H1 (cell line): ENCODE measurements around the gene ANKS1A. TPM values are rescaled to one million over a fixed set of nuclear protein-coding genes. Genes with fewer than 3 reads are reported as not detected.

ENCODE experiments used
- CHD1 ChIP-seq: IDR thresholded peaks from 2 replicates; pipeline ENCODE4 v1.6.1; 2012; ENCODE audit warnings: low read depth, low read length, improper control_type of control experiment
- CHD7 ChIP-seq: fragments of 300-600 bp; sonication (generic); IDR thresholded peaks from 2 replicates; pipeline ENCODE4 v1.7.1; 2012; ENCODE audit warnings: low read length, moderate library complexity, mild to moderate bottlenecking, inconsistent platforms; ENCODE audit not compliant: insufficient replicate concordance
- E2F6 ChIP-seq: IDR thresholded peaks from 2 replicates; pipeline ENCODE4 v1.6.1; 2012; ENCODE audit warnings: inconsistent platforms
- EGR1 ChIP-seq: IDR thresholded peaks from 2 replicates; pipeline ENCODE4 v1.6.1; 2011; ENCODE audit warnings: low read depth, low read length, borderline replicate concordance
- HDAC6 ChIP-seq: IDR thresholded peaks from one replicate; pipeline ENCODE4 v1.7.1; 2012; ENCODE audit warnings: low read depth, mild to moderate bottlenecking, inconsistent platforms, low read length, moderate library complexity
- RNF2 ChIP-seq: fragments of 200-900, 300-1000 bp; sonication (generic); IDR thresholded peaks from 2 replicates; pipeline ENCODE4 v1.7.1; 2016; ENCODE audit warnings: borderline replicate concordance, low read depth, mild to moderate bottlenecking, antibody characterized with exemption, low read length; ENCODE audit not compliant: poor library complexity, severe bottlenecking; ENCODE audit errors: missing control alignments
- SIN3A ChIP-seq, 2 experiments: IDR thresholded peaks in 1 of 2; conservative IDR thresholded peaks in 1 of 2; 2 replicates each; pipeline ENCODE4 v1.6.1; 2011 to 2012; ENCODE audit warnings: low read length in 2 of 2, improper control_type of control experiment in 1 of 2, low read depth in 1 of 2, mild to moderate bottlenecking in 1 of 2
- polyA plus RNA-seq, 7 experiments: library from polyadenylated mRNA; depleted of rRNA in 3 of 7; stranded (reverse) in 5 of 7; unstranded in 2 of 7; fragments of >200 nt in 5 of 7; fragments of 200-250 nt in 2 of 7; gene quantifications; 1 replicate in 5 of 7; 2 replicates in 1 of 7; 4 replicates in 1 of 7; pipeline versions ENCODE4 v1.2.1 to v1.2.3, GENCODE V29; 2011 to 2013; ENCODE audit warnings: missing spikeins in 2 of 7, mixed read lengths in 2 of 7
- total RNA-seq: library from RNA; stranded (reverse); fragmentation: NEBNext Ultra II Directional; extraction: Animal tissue kit (Norgen Biotek cat#: 25700); gene quantifications from 2 replicates; pipeline ENCODE4 v1.2.1, GENCODE V29; 2021

Gene ANKS1A
- total and polyA plus RNA-seq, 2 of the 8 experiments (the other 6 are each of a cell fraction or from before 2014, with no cell fraction given), result 9.8 to 30.9 TPM

- TF ChIP-seq HDAC6 (no peak), RNF2 (no peak), EGR1 (no peak), SIN3A (conservative IDR thresholded peaks at IDR 0.05 in 1 of 2, IDR thresholded peaks at IDR 0.05 in 1 of 2; ENCODE audit: low read depth in 1 of 2, low read length in 2 of 2) (peak; percentile 91 to 97; a peak in 2 of 4 replicates), E2F6 (0 out of 2 replicates have a peak, but pooled peaks have one; percentile 29), CHD7 (no peak), CHD1 (no peak)
Measured at GRCh38 chr6:34887753-34888513, 1.1 kb upstream of the ANKS1A start, which contains the start of gene TAF11 (continued).
